GM20000 (cell line): ENCODE measurements around the gene ARPC4.
A peak's percentile ranks its signal among the peaks of the same experiment; 100 is the strongest.

Experiments
- DNase-seq: peaks from one replicate; pipeline ENCODE4 v3.0.0; 2012; ENCODE audit warnings: low spot score
- TF ChIP-seq, protein P1 (sequence below): IDR thresholded peaks from 2 replicates; pipeline ENCODE4 v1.5.1; 2012; ENCODE audit warnings: mild to moderate bottlenecking, control low read depth; ENCODE audit errors: extremely low read depth, missing control alignments

Gene ARPC4

DNA sequence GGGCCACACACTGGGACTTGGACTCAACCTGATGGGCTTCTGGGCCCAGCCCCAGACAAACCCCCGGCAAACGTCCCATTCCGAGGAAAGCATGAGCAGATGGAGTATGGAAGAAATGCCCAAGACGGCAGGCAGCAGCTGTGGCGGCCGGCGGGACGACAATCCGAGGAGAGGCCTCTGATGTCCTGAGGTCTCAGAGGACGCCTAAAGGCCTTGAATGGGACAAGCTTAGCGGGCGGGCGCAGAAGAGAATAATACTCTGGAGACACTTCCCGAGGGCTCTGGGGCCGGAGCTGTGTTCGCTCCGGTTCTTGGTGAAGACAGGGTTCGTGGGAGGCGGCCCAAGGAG lies 43.6 kb upstream of the ARPC4 start:
- DNase-seq, result no peak
- TF ChIP-seq, protein P1, sequence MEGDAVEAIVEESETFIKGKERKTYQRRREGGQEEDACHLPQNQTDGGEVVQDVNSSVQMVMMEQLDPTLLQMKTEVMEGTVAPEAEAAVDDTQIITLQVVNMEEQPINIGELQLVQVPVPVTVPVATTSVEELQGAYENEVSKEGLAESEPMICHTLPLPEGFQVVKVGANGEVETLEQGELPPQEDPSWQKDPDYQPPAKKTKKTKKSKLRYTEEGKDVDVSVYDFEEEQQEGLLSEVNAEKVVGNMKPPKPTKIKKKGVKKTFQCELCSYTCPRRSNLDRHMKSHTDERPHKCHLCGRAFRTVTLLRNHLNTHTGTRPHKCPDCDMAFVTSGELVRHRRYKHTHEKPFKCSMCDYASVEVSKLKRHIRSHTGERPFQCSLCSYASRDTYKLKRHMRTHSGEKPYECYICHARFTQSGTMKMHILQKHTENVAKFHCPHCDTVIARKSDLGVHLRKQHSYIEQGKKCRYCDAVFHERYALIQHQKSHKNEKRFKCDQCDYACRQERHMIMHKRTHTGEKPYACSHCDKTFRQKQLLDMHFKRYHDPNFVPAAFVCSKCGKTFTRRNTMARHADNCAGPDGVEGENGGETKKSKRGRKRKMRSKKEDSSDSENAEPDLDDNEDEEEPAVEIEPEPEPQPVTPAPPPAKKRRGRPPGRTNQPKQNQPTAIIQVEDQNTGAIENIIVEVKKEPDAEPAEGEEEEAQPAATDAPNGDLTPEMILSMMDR, result no peak

DNA sequence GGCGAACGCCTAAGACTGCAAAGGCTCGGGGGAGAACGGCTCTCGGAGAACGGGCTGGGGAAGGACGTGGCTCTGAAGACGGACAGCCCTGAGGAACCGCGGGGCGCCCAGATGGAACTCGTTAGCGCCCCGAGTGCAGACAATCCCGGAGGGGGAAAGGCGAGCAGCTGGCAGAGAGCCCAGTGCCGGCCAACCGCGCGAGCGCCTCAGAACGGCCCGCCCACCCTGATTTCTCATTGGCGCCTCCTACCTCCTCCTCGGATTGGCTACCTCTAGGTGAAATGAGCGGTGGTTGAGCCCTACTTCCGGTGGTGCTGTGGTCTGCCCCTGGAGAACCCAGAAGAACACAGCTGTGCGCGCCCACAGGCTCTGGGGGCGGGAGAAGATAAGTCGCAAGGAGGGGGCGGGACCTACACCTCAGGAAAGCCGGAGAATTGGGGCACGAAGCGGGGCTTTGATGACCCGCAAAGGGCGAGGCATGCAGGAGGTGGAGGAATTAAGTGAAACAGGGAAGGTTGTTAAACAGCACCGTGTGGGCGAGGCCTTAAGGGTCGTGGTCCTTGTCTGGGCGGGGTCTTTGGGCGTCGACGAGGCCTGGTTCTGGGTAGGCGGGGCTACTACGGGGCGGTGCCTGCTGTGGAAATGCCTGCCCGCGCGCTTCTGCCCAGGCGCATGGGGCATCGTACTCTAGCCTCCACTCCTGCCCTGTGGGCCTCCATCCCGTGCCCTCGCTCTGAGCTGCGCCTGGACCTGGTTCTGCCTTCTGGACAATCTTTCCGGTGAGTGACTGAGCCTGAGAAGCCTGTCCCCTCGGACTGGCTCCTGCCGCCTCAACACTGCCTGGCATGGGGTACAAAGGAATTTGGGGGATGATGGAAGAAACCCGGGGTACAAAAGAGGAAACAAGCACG lies 43.0 kb upstream of the ARPC4 start, which contains the start of gene OGG1:
OGG1 (plus strand) TSS at position 308 of the 911 bp plus-strand sequence; CDS start at position 643, 335 bp downstream.
- TF ChIP-seq, protein P1, result no peak
- peak; percentile 96 for DNase-seq

DNA sequence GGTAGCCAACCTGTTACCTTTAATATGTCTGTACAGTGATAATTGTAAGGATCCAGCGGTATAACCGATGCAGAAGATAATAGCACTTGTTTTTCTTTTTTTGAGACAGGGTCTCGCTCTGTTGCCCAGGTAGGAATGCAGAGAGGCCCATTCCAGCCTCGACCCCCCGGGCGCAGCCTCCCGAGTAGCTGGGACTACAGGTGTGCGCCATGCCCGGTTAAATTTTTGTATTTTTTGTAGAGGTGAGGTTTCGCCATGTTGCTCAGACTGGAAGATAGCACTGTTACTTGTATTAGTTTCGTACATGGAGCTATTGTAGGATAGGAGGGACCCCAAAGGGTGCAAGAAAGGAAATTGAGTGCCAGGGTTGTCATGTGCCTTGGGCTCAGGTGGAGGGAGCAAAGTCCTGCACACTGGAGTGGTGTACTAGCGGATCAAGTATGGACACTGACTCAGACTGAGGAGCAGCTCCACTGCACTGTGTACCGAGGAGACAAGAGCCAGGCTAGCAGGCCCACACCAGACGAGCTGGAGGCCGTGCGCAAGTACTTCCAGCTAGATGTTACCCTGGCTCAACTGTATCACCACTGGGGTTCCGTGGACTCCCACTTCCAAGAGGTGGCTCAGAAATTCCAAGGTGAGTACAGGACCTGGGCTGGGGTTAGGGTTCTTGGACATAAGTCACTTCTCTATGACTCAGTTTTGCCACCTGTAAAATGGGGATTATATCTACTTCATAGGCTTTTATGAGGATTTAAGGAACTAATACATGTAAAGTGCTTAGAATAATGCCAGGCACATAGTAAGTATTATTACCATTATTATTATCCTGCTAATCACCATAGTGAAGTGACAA lies 42.1 kb upstream of the ARPC4 start:
- DNase-seq, result no peak
- TF ChIP-seq, protein P1, result no peak

DNA sequence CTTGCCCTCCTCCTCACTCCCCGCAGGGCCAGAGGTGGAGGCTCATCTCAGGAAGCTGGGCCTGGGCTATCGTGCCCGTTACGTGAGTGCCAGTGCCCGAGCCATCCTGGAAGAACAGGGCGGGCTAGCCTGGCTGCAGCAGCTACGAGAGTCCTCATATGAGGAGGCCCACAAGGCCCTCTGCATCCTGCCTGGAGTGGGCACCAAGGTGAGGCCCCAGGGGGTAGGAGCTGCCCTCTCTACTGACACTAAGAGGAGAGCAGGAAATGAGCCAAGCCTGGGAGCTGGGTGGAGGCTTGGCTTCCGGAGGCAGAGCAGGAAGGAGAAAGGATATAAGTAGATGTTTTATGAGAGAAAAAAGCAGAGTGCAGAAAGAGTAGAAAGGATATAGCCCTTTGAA lies 38.2 kb upstream of the ARPC4 start:
- DNase-seq, result no peak

DNA sequence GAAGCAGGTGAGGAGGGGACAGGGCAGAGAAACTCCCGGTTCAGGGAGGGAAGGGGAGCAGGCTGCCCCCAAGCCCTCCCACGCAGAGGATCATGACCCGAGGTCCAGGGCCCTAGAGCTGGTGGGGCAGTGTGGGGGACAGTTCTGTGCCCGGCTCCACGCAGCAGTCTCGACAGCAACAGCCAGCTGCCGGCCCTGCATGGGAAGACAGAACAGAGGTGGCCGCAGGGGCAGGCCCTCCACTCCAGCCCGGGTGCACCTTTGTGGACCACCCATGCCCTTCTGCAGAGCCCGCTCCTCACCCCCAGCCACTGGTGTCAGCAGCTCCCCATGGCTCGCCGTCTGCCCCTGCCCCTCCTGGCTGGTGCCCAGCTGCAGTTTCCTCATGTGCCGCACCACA lies 35.5 kb upstream of the ARPC4 start:
- no peak for DNase-seq
- TF ChIP-seq, protein P1, result no peak

More for the DNA sequence above, 38.2 kb upstream of the ARPC4 start:
- TF ChIP-seq, protein P1, result no peak

DNA sequence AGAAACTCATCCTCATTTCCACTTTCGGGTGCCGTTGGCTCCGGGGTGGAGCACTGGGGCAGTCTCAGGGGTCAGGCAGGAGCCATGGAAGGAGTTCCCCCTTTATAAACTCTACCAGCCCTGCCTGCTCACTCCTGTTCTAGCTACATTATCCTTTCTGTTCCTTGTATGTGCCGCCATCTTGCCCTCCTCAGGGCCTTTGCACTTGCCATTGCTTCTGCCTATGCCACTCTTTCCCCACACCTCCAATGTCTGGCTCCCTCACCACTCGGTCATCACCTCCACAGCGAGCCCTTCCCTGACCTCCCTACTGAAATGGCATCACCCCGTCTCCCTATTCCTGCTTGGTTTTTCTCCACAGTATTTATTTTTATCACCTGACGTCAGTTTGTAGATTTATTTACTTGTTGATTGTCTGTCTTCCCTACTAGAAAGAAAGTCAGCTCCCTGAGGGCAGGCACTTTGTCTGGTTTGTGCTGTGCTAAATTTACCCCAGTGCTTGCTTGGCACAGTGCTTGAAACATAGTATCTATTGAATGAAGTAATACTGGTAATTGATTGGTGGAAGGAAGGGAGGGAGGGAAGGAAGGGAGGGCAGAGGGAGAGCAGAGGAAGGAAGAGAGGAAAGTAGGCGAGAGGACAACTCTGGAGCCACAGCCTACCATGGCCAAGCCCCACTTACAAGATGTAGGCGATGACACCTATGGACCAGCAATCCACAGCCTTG lies 31.9 kb upstream of the ARPC4 start:
- DNase-seq, result no peak
- TF ChIP-seq, protein P1, result no peak
